ENCODE results near the gene HIVEP2. TPM values are rescaled to one million over a fixed set of nuclear protein-coding genes. Genes with fewer than 3 reads are reported as not detected.

The HIVEP2 gene
- total RNA-seq, 1 experiment from 2014 or later = 9.1 TPM

DNA sequence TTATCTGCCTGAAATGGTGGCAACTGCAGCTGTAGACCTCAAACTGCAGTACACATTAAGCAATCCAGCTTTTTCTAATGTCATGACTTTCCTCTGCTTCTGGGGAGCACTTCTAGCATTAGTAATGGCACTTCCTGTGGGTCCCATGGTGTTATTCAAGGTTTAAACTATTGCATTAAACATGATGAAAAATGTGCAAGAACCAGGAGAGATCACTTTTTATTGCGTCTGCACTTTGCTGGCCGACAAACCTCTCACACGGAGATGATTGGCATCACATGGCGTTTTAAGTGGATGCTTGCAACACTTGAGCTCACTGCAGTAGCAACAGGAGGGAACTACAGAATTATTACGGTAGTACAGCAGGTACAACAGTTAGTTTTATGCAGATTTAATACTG is 148.4 kb downstream of the HIVEP2 start:
- TF ChIP-seq, protein P1, sequence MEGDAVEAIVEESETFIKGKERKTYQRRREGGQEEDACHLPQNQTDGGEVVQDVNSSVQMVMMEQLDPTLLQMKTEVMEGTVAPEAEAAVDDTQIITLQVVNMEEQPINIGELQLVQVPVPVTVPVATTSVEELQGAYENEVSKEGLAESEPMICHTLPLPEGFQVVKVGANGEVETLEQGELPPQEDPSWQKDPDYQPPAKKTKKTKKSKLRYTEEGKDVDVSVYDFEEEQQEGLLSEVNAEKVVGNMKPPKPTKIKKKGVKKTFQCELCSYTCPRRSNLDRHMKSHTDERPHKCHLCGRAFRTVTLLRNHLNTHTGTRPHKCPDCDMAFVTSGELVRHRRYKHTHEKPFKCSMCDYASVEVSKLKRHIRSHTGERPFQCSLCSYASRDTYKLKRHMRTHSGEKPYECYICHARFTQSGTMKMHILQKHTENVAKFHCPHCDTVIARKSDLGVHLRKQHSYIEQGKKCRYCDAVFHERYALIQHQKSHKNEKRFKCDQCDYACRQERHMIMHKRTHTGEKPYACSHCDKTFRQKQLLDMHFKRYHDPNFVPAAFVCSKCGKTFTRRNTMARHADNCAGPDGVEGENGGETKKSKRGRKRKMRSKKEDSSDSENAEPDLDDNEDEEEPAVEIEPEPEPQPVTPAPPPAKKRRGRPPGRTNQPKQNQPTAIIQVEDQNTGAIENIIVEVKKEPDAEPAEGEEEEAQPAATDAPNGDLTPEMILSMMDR (conservative IDR thresholded peaks at IDR 0.05; ENCODE audit: low read depth, low read length) = no peak
- no peak for TF ChIP-seq EZH2phosphoT487 (IDR thresholded peaks at IDR 0.05; ENCODE audit: borderline replicate concordance, low read length)
- no peak for TF ChIP-seq EZH2 (IDR thresholded peaks at IDR 0.05; ENCODE audit: low read length, unreplicated experiment)
- intact Hi-C loops (cut with micrococcal nuclease) = no loop called here

DNA sequence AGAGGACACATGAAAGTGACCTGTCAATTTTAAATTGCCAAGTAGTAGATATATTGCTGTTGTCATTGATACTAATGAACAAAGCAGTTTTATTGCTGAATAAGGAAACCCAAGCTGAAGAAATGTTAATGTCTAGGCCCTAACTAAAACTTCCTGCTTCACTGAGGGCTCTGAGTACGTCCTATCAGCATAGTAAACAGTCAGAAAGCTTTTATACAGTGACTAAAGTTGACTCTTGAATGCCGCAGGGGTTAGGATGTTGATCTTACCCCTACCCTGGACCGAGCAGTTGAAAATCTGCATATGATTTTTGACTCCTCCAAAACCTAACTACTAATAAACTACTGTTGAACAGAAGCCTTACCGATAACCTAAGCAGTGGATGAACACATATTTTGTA is 149.0 kb downstream of the HIVEP2 start:
- H4K20me1 ChIP-seq (ENCODE audit: low read length) = no peaks in the 10 kb centered on the region
- H2AFZ ChIP-seq (ENCODE audit: low read length) = no peak overlapping the region
- intact Hi-C loops (cut with micrococcal nuclease) = no loop called here
- DNase-seq (no peak), ATAC-seq (no peak)
- no peaks in the 10 kb centered on the region for H3K27me3 ChIP-seq (ENCODE audit: low read length)
- ChIA-PET CTCF (no interaction called here), POLR2A (ENCODE audit: unreplicated experiment) (no interaction called here)
- TF ChIP-seq EZH2 (IDR thresholded peaks at IDR 0.05; ENCODE audit: low read length, unreplicated experiment) (no peak), EZH2phosphoT487 (IDR thresholded peaks at IDR 0.05; ENCODE audit: borderline replicate concordance, low read length) (no peak)
- TF ChIP-seq, protein P1 (conservative IDR thresholded peaks at IDR 0.05; ENCODE audit: low read depth, low read length) = no peak
- no peaks in the 10 kb centered on the region for H3K9me2 ChIP-seq (replicated peaks; ENCODE audit: low read length)
- H3K9ac ChIP-seq (ENCODE audit: low read length) = no peak overlapping the region
- H3K9me3 ChIP-seq (ENCODE audit: low read length) = no peaks in the 10 kb centered on the region
- H3K27ac ChIP-seq (ENCODE audit: low read length) = no peak overlapping the region
- no TSS peak for BruUV-seq (replicated peaks)
- H3K79me2 ChIP-seq (ENCODE audit: low read length) = no peaks in the 10 kb centered on the region
- no peaks in the 10 kb centered on the region for H3K36me3 ChIP-seq (ENCODE audit: low read depth, low read length)
- H3K4me1 ChIP-seq (ENCODE audit: insufficient read depth, low read length) = peaks cover 6% of the 10 kb centered on the region; the same call in 1 of the 2 replicates
- no peak overlapping the region for H3K4me3 ChIP-seq (ENCODE audit: low read length)
- H3K4me2 ChIP-seq (ENCODE audit: low read length) = no peak overlapping the region
- no peaks in the 10 kb centered on the region for H3F3A ChIP-seq (ENCODE audit: low read length, unreplicated experiment)

More for the DNA sequence above, 148.4 kb downstream of the HIVEP2 start:
- Histone ChIP-seq H3K4me2 (ENCODE audit: low read length) (no peak overlapping the region), H2AFZ (ENCODE audit: low read length) (no peak overlapping the region), H3K9me2 (replicated peaks; ENCODE audit: low read length) (no peaks in the 10 kb centered on the region), H4K20me1 (ENCODE audit: low read length) (no peaks in the 10 kb centered on the region), H3K4me3 (ENCODE audit: low read length) (no peak overlapping the region), H3K36me3 (ENCODE audit: low read depth, low read length) (no peaks in the 10 kb centered on the region), H3K27me3 (ENCODE audit: low read length) (no peaks in the 10 kb centered on the region), H3K79me2 (ENCODE audit: low read length) (no peaks in the 10 kb centered on the region), H3K4me1 (ENCODE audit: insufficient read depth, low read length) (peaks cover 7% of the 10 kb centered on the region), H3K9ac (ENCODE audit: low read length) (no peak overlapping the region), H3K27ac (ENCODE audit: low read length) (no peak overlapping the region), H3K9me3 (ENCODE audit: low read length) (no peaks in the 10 kb centered on the region), H3F3A (ENCODE audit: low read length, unreplicated experiment) (no peaks in the 10 kb centered on the region)
- no TSS peak for BruUV-seq (replicated peaks)
- CTCF ChIA-PET = no interaction called here
- ATAC-seq = no peak
- POLR2A ChIA-PET (ENCODE audit: unreplicated experiment) = no interaction called here
- no peak for DNase-seq

DNA sequence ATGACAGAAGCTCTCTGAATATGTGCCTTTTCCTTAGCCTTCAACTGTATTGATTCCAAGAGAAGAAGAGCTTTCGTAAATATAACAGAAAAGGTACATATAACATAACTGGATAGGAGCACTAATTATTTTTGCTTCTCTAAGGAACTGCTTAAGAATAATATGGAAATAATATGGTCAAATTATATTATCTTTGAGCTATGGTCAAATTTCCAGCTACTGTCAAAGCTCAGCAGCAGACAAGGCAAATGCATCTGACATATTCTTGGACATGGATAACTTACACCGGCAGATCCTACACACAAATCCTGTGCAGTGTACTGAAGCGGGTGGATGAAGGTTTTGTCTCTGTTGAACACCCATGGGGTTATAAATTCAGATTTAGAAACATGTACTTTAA is 150.6 kb downstream of the HIVEP2 start:
- intact Hi-C loops (cut with micrococcal nuclease) = no loop called here
- no peaks in the 10 kb centered on the region for H3K79me2 ChIP-seq (ENCODE audit: low read length)
- no peak overlapping the region for H3K4me2 ChIP-seq (ENCODE audit: low read length)
- no peak for TF ChIP-seq EZH2 (IDR thresholded peaks at IDR 0.05; ENCODE audit: low read length, unreplicated experiment)
- TF ChIP-seq, protein P1 (conservative IDR thresholded peaks at IDR 0.05; ENCODE audit: low read depth, low read length) = no peak
- TF ChIP-seq EZH2phosphoT487 (IDR thresholded peaks at IDR 0.05; ENCODE audit: borderline replicate concordance, low read length) = no peak
- H3K4me1 ChIP-seq (ENCODE audit: insufficient read depth, low read length) = no peaks in the 10 kb centered on the region
- ChIA-PET CTCF (no interaction called here), POLR2A (ENCODE audit: unreplicated experiment) (no interaction called here)
- no peak overlapping the region for H3K4me3 ChIP-seq (ENCODE audit: low read length)
- no peak overlapping the region for H3K27ac ChIP-seq (ENCODE audit: low read length)
- BruUV-seq (replicated peaks) = no TSS peak
- H3K36me3 ChIP-seq (ENCODE audit: low read depth, low read length) = no peaks in the 10 kb centered on the region
- no peaks in the 10 kb centered on the region for H3K9me2 ChIP-seq (replicated peaks; ENCODE audit: low read length)
- DNase-seq = no peak
- H2AFZ ChIP-seq (ENCODE audit: low read length) = no peak overlapping the region
- no peaks in the 10 kb centered on the region for H3K27me3 ChIP-seq (ENCODE audit: low read length)
- no peaks in the 10 kb centered on the region for H3F3A ChIP-seq (ENCODE audit: low read length, unreplicated experiment)
- ATAC-seq = no peak
- H4K20me1 ChIP-seq (ENCODE audit: low read length) = no peaks in the 10 kb centered on the region
- no peak overlapping the region for H3K9ac ChIP-seq (ENCODE audit: low read length)
- no peaks in the 10 kb centered on the region for H3K9me3 ChIP-seq (ENCODE audit: low read length)

All from PC-3 (cell line).